A673 (cell line): ENCODE results near the gene SRD5A1.

ENCODE experiments used
- CTCF ChIP-seq: fragments of 300-800, 200-600 bp; sonication (generic); conservative IDR thresholded peaks from 2 replicates; pipeline ENCODE4 v1.5.1; 2017; ENCODE audit warnings: low read depth, mild to moderate bottlenecking, antibody characterized with exemption, low read length, moderate library complexity, mixed read lengths
- EZH2 ChIP-seq: fragments of 200-600 bp; sonication (generic); IDR thresholded peaks from 2 replicates; pipeline ENCODE4 v1.6.1; 2017; ENCODE audit warnings: borderline replicate concordance, low read depth, mild to moderate bottlenecking, mixed read lengths, antibody characterized with exemption, low read length; ENCODE audit not compliant: poor library complexity, severe bottlenecking

GRCh38 chr5:6601816-6602215 lies 31.4 kb upstream of the SRD5A1 start:
- TF ChIP-seq CTCF (no peak), EZH2 (no peak)
